Lower lobe of right lung (tissue), 2 donors: ENCODE data around the gene TNFRSF8. TPM values are rescaled to one million over a fixed set of nuclear protein-coding genes. Genes with fewer than 3 reads are reported as not detected.

Experiments used
- ATAC-seq, 2 donors: fragments of 200-7000 bp; cut with Tn5 transposase; one replicate each; pipeline ENCODE4 v1.9.1; 2020 to 2022; ENCODE audit warnings: mild to moderate bottlenecking in 2 of 2, moderate library complexity in 2 of 2
- DNase-seq: peaks from one replicate; pipeline ENCODE4 v3.0.0-alpha.2; 2020
- H3K27ac ChIP-seq: fragments of 200-600 bp; one replicate; pipeline ENCODE4 v1.8.0; 2022
- H3K27me3 ChIP-seq: fragments of 200-600 bp; one replicate; pipeline ENCODE4 v1.8.0; 2022; ENCODE audit warnings: low read depth
- H3K36me3 ChIP-seq: fragments of 200-600 bp; one replicate; pipeline ENCODE4 v1.8.0; 2022; ENCODE audit warnings: mild to moderate bottlenecking
- H3K4me1 ChIP-seq: fragments of 200-600 bp; one replicate; pipeline ENCODE4 v1.8.0; 2022
- H3K4me3 ChIP-seq: fragments of 200-600 bp; one replicate; pipeline ENCODE4 v1.8.0; 2022; ENCODE audit warnings: mild to moderate bottlenecking
- H3K9me3 ChIP-seq: fragments of 200-600 bp; one replicate; pipeline ENCODE4 v1.8.0; 2022
- CTCF ChIP-seq: fragments of 200-600 bp; IDR thresholded peaks from one replicate; pipeline ENCODE4 v1.8.0; 2022; ENCODE audit warnings: antibody characterized with exemption, mild to moderate bottlenecking
- intact Hi-C: fragments of 100-400 bp; cut with DNase I; formaldehyde crosslinking; loops from one replicate; pipeline ENCODE4 v1.11.0; 2022
- total RNA-seq: library from RNA; stranded (reverse); fragmentation: NEBNext Ultra II Directional; extraction: Animal tissue kit (Norgen Biotek cat#: 25700); gene quantifications from one replicate; pipeline ENCODE4 v1.2.1, GENCODE V29; 2021
- donor health status: DM: no; HTN: yes; CAD: no; lungs with severe emphysema.

Gene TNFRSF8
- total RNA-seq, 1 donor from 2014 or later: 2.7 TPM

GRCh38 chr1:12123172-12123571, 60.1 kb downstream of the TNFRSF8 start:
- no peaks in the 10 kb centered on the region for H3K9me3 ChIP-seq
- intact Hi-C loops: no loop called here
- H3K4me3 ChIP-seq: no peak overlapping the region
- TF ChIP-seq CTCF: no peak
- H3K36me3 ChIP-seq: no peaks in the 10 kb centered on the region
- no peak overlapping the region for H3K27ac ChIP-seq
- H3K4me1 ChIP-seq: peaks cover 15% of the 10 kb centered on the region
- DNase-seq (no peak), ATAC-seq (no peak)
- H3K27me3 ChIP-seq: peaks cover 6% of the 10 kb centered on the region

- intact Hi-C loops: loop anchor here (5.0 kb wide), 1 partner anchor 82 kb away; no protein-coding TSS in a partner anchor
- TF ChIP-seq CTCF: peak; percentile 97
- Histone ChIP-seq H3K4me1 (peaks cover 15% of the 10 kb centered on the region), H3K9me3 (no peaks in the 10 kb centered on the region), H3K27me3 (peaks cover 6% of the 10 kb centered on the region), H3K4me3 (no peak overlapping the region), H3K27ac (peak overlapping the region; percentile 56), H3K36me3 (no peaks in the 10 kb centered on the region)
- ATAC-seq (peak; percentile 88 to 91), DNase-seq (peak; percentile 85)
These were observed 61.8 kb downstream of the TNFRSF8 start for GRCh38 chr1:12124693-12125421.

GRCh38 chr1:12125422-12126355, 62.6 kb downstream of the TNFRSF8 start:
- intact Hi-C loops: loop anchor here (5.0 kb wide), 1 partner anchor 82 kb away; no protein-coding TSS in a partner anchor

GRCh38 chr1:12126781-12127180, 63.7 kb downstream of the TNFRSF8 start:
- intact Hi-C loops: loop anchor here (5.0 kb wide), 1 partner anchor 81 kb away; no protein-coding TSS in a partner anchor

More at GRCh38 chr1:12125422-12126355, 62.6 kb downstream of the TNFRSF8 start:
- H3K27me3 ChIP-seq: peaks cover 6% of the 10 kb centered on the region
- TF ChIP-seq CTCF: no peak
- peak; percentile 61 for DNase-seq
- H3K36me3 ChIP-seq: no peaks in the 10 kb centered on the region
- peak overlapping the region; percentile 56 for H3K27ac ChIP-seq
- H3K4me3 ChIP-seq: peak overlapping the region; percentile 28
- peak; percentile 46 to 57 for ATAC-seq
- peaks cover 23% of the 10 kb centered on the region for H3K4me1 ChIP-seq
- no peaks in the 10 kb centered on the region for H3K9me3 ChIP-seq

More at GRCh38 chr1:12126781-12127180, 63.7 kb downstream of the TNFRSF8 start:
- DNase-seq (no peak), ATAC-seq (no peak)
- peak overlapping the region; percentile 28 for H3K4me3 ChIP-seq
- peaks cover 6% of the 10 kb centered on the region for H3K27me3 ChIP-seq
- no peaks in the 10 kb centered on the region for H3K9me3 ChIP-seq
- no peaks in the 10 kb centered on the region for H3K36me3 ChIP-seq
- H3K4me1 ChIP-seq: peaks cover 33% of the 10 kb centered on the region
- TF ChIP-seq CTCF: no peak
- no peak overlapping the region for H3K27ac ChIP-seq
